Kidney (tissue), 14 donors: ENCODE results near the gene DUSP6. TPM values are rescaled to one million over a fixed set of nuclear protein-coding genes. Genes with fewer than 3 reads are reported as not detected.
A peak's percentile ranks its signal among the peaks of the same experiment; 100 is the strongest.

Source experiments
- DNase-seq, 5 donors: peaks; one replicate each; pipeline ENCODE4 v3.0.0-alpha.2; 2013 to 2020
- FAIRE-seq: peaks from 2 replicates; lab custom pipeline; 2012; peaks lifted over from hg19 to GRCh38; lab: Jason Lieb, UNC
- H3K27ac ChIP-seq, 2 donors: one replicate each; pipeline ENCODE4 v1.7.0; 2013; ENCODE audit warnings: low read depth in 2 of 2, low read length in 2 of 2, inconsistent platforms in 1 of 2
- H3K27me3 ChIP-seq: one replicate; pipeline ENCODE4 v1.7.1; 2013; ENCODE audit warnings: low read length, inconsistent platforms; ENCODE audit not compliant: control insufficient read depth, insufficient read depth
- H3K36me3 ChIP-seq, 3 donors: one replicate each; pipeline versions ENCODE4 v1.7.0 to v1.7.1; 2013; ENCODE audit warnings: low read length in 3 of 3, control low read depth in 1 of 3, inconsistent platforms in 1 of 3; ENCODE audit not compliant: insufficient read depth in 3 of 3, control insufficient read depth in 2 of 3
- H3K4me1 ChIP-seq, 3 donors: one replicate each; pipeline versions ENCODE4 v1.7.0 to v1.7.1; 2013; ENCODE audit warnings: low read length in 3 of 3, inconsistent platforms in 1 of 3, low read depth in 1 of 3; ENCODE audit not compliant: control insufficient read depth in 2 of 3, insufficient read depth in 2 of 3
- H3K4me3 ChIP-seq, 3 donors: one replicate each; pipeline versions ENCODE4 v1.7.0 to v1.8.1; 2013; ENCODE audit warnings: low read length in 3 of 3, control low read depth in 1 of 3, inconsistent platforms in 1 of 3
- H3K9ac ChIP-seq, 3 donors: one replicate each; pipeline versions ENCODE4 v1.7.0 to v1.7.1; 2013; ENCODE audit warnings: low read length in 3 of 3, control low read depth in 1 of 3, inconsistent platforms in 1 of 3
- H3K9me3 ChIP-seq, 3 donors: one replicate each; pipeline versions ENCODE4 v1.7.0 to v1.7.1; 2013; ENCODE audit warnings: low read length in 3 of 3, control low read depth in 1 of 3, inconsistent platforms in 1 of 3; ENCODE audit not compliant: control insufficient read depth in 2 of 3, insufficient read depth in 1 of 3
- CTCF ChIP-seq: IDR thresholded peaks from 3 replicates; pipeline ENCODE4 v1.5.1; 2012; ENCODE audit warnings: mild to moderate bottlenecking, moderate library complexity, borderline replicate concordance; ENCODE audit not compliant: insufficient read depth; ENCODE audit errors: extremely low read depth
- intact Hi-C: fragments of 100-400 bp; cut with DNase I; formaldehyde crosslinking; loops from one replicate; pipeline ENCODE4 v1.11.1; 2022
- polyA plus RNA-seq: library from polyadenylated mRNA; stranded (reverse); fragments of 350-450 nt; fragmentation: Illumina TruSeq; extraction: RNeasy Lipid Tissue Mini Kit (QIAGEN cat#74804); gene quantifications from one replicate; pipeline ENCODE4 v1.2.3, GENCODE V29; 2014; ENCODE audit warnings: low read depth, low replicate concordance; ENCODE audit not compliant: insufficient read depth
- total RNA-seq: library from RNA; stranded (reverse); fragmentation: NEBNext Ultra II Directional; extraction: Animal tissue kit (Norgen Biotek cat#: 25700); gene quantifications from one replicate; pipeline ENCODE4 v1.2.1, GENCODE V29; 2021
- donor health status: control.
- donor health status: control.
- donor health status: control.
- donor health status: control.
- donor health status: control.
- donor health status: DM: yes; HTN: yes; CAD: no.
- donor health status: Normal renal cell carcinoma (clear cell type).

DUSP6 gene
- total and polyA plus RNA-seq, 2 donors from 2014 or later: 35.3 to 91.8 TPM

- no peaks in the 10 kb centered on the region for H3K36me3 ChIP-seq
- peaks cover 0 to 4% (median 0%) of the 10 kb centered on the region in 3 donors for H3K4me1 ChIP-seq
- intact Hi-C loops: no loop called here
- H3K27me3 ChIP-seq: no peaks in the 10 kb centered on the region
- no peak overlapping the region for H3K27ac ChIP-seq
- TF ChIP-seq CTCF: no peak
- FAIRE-seq: no peak
- peaks cover 0 to 2% (median 0%) of the 10 kb centered on the region in 3 donors for H3K9me3 ChIP-seq
- H3K9ac ChIP-seq: no peak overlapping the region
- no peak for DNase-seq
- no peak overlapping the region for H3K4me3 ChIP-seq
Measured at GRCh38 chr12:89335452-89336244, 16.7 kb downstream of the DUSP6 start.

- intact Hi-C loops: no loop called here
- DNase-seq: no peak
- Histone ChIP-seq H3K36me3 (no peaks in the 10 kb centered on the region), H3K9me3 (peaks cover 0 to 2% (median 0%) of the 10 kb centered on the region in 3 donors), H3K27me3 (no peaks in the 10 kb centered on the region), H3K4me1 (peaks cover 0 to 4% (median 0%) of the 10 kb centered on the region in 3 donors), H3K9ac (no peak overlapping the region), H3K4me3 (no peak overlapping the region), H3K27ac (no peak overlapping the region)
- no peak for FAIRE-seq
- TF ChIP-seq CTCF: no peak
Measured at GRCh38 chr12:89334548-89335169, 17.6 kb downstream of the DUSP6 start.

- FAIRE-seq: no peak
- DNase-seq: peak in 1 of 5 donors; percentile 61
- Histone ChIP-seq H3K4me3 (no peak overlapping the region), H3K4me1 (peaks cover 0 to 7% (median 3%) of the 10 kb centered on the region in 3 donors), H3K9me3 (peaks cover 0 to 2% (median 0%) of the 10 kb centered on the region in 3 donors), H3K27me3 (no peaks in the 10 kb centered on the region), H3K9ac (no peak overlapping the region), H3K27ac (no peak overlapping the region), H3K36me3 (no peaks in the 10 kb centered on the region)
- no peak for TF ChIP-seq CTCF
- intact Hi-C loops: no loop called here
Measured at GRCh38 chr12:89333564-89334252, 18.6 kb downstream of the DUSP6 start.
